H1 (cell line): ENCODE data around the gene SLC5A2. TPM values are rescaled to one million over a fixed set of nuclear protein-coding genes. Genes with fewer than 3 reads are reported as not detected.

ENCODE experiments used
- CTCF ChIA-PET: fragments of 300-600 bp; sonication (Branson Sonifier 250); formaldehyde crosslinking; loops from one replicate; lab custom pipeline; 2021; ENCODE audit not compliant: partially characterized antibody; lab: Charles Lee
- POLR2A ChIA-PET: fragments of 300-600 bp; sonication (Branson Sonifier 250); formaldehyde crosslinking; loops from one replicate; lab custom pipeline; 2021; ENCODE audit warnings: inconsistent platforms; ENCODE audit not compliant: partially characterized antibody; lab: Charles Lee
- DNase-seq, 2 experiments: peaks; one replicate each; pipeline versions ENCODE4 v3.0.0 to v3.0.0-alpha.2; 2010 to 2022; ENCODE audit warnings: low spot score in 2 of 2, low read depth in 1 of 2, mixed read lengths in 1 of 2
- FAIRE-seq: peaks from 2 replicates; lab custom pipeline; 2011; peaks lifted over from hg19 to GRCh38; lab: Jason Lieb, UNC
- H2AFZ ChIP-seq: 2 replicates; pipeline ENCODE4 v1.8.1; 2012; ENCODE audit warnings: low read length, inconsistent platforms
- H2AK5ac ChIP-seq: 2 replicates; pipeline ENCODE4 v1.6.1; 2013; ENCODE audit warnings: low read depth, low read length
- H2BK120ac ChIP-seq: replicated peaks from 2 replicates; pipeline ENCODE3; 2013; ENCODE audit warnings: low read depth, low read length, inconsistent platforms
- H2BK12ac ChIP-seq: 2 replicates; pipeline ENCODE4 v1.6.1; 2013; ENCODE audit warnings: low read depth, low read length
- H2BK15ac ChIP-seq: 2 replicates; pipeline ENCODE4 v1.6.1; 2013; ENCODE audit warnings: low read length
- H2BK20ac ChIP-seq: 2 replicates; pipeline ENCODE4 v1.6.1; 2013; ENCODE audit warnings: low read length
- H2BK5ac ChIP-seq: 2 replicates; pipeline ENCODE4 v1.6.1; 2013; ENCODE audit warnings: low read depth, low read length
- H3K14ac ChIP-seq: 2 replicates; pipeline ENCODE4 v1.6.1; 2013; ENCODE audit warnings: inconsistent platforms; ENCODE audit not compliant: insufficient read length
- H3K18ac ChIP-seq: 2 replicates; pipeline ENCODE4 v1.6.1; 2013; ENCODE audit warnings: low read length; ENCODE audit errors: extremely low read depth
- H3K23ac ChIP-seq: 2 replicates; pipeline ENCODE4 v1.6.1; 2013; ENCODE audit warnings: inconsistent platforms; ENCODE audit not compliant: insufficient read length
- H3K23me2 ChIP-seq: 2 replicates; pipeline ENCODE4 v1.6.1; 2013; ENCODE audit warnings: low read depth, low read length
- H3K27ac ChIP-seq: 2 replicates; pipeline ENCODE4 v1.6.1; 2011; ENCODE audit warnings: low read depth, low read length, inconsistent platforms
- H3K27me3 ChIP-seq, 4 experiments: replicated peaks in 1 of 4; 1 replicate in 1 of 4; 2 replicates in 3 of 4; pipeline versions ENCODE4 v1.6.1 to v1.8.1; 2011 to 2013; ENCODE audit warnings: low read length in 3 of 4, mild to moderate bottlenecking in 3 of 4, inconsistent platforms in 2 of 4, mixed read lengths in 2 of 4, moderate library complexity in 1 of 4; ENCODE audit not compliant: control insufficient read depth in 3 of 4, insufficient read depth in 3 of 4; ENCODE audit errors: extremely low read depth in 1 of 4
- H3K36me3 ChIP-seq, 4 experiments: 2 replicates each; pipeline versions ENCODE4 v1.6.1 to v1.8.1; 2011 to 2013; ENCODE audit warnings: mild to moderate bottlenecking in 4 of 4, low read length in 3 of 4, moderate library complexity in 2 of 4, control low read depth in 1 of 4, inconsistent platforms in 1 of 4; ENCODE audit not compliant: insufficient read depth in 4 of 4, control insufficient read depth in 2 of 4
- H3K4ac ChIP-seq: replicated peaks from 2 replicates; pipeline ENCODE3; 2013; ENCODE audit warnings: low read length, low read depth, mixed read lengths, inconsistent platforms; ENCODE audit not compliant: insufficient read length
- H3K4me1 ChIP-seq, 4 experiments: replicated peaks in 1 of 4; 1 replicate in 1 of 4; 2 replicates in 3 of 4; pipeline versions ENCODE4 v1.6.1 to v1.8.1; 2011 to 2013; ENCODE audit warnings: low read length in 3 of 4, inconsistent platforms in 2 of 4, mixed read lengths in 1 of 4; ENCODE audit not compliant: insufficient read depth in 4 of 4, control insufficient read depth in 3 of 4
- H3K4me2 ChIP-seq, 2 experiments: 2 replicates each; pipeline versions ENCODE4 v1.6.1 to v1.8.1; 2011 to 2013; ENCODE audit warnings: low read depth in 2 of 2, low read length in 2 of 2, control low read depth in 1 of 2, inconsistent platforms in 1 of 2, mild to moderate bottlenecking in 1 of 2; ENCODE audit not compliant: insufficient read depth in 1 of 2
- H3K4me3 ChIP-seq, 4 experiments: fragments of 200-600, 300-600 bp in 1 of 4; sonication (generic), shearing (Covaris generic), sonication (Bioruptor Twin) in 1 of 4; 2 replicates each; pipeline versions ENCODE4 v1.5.1 to v1.8.1; 2011 to 2016; ENCODE audit warnings: low read length in 4 of 4, low read depth in 3 of 4, control low read depth in 2 of 4, inconsistent platforms in 2 of 4, mild to moderate bottlenecking in 2 of 4, mixed read lengths in 1 of 4, moderate library complexity in 1 of 4; ENCODE audit not compliant: insufficient read depth in 2 of 4; ENCODE audit errors: extremely low read depth in 1 of 4
- H3K56ac ChIP-seq: replicated peaks from 2 replicates; pipeline ENCODE3; 2013; ENCODE audit warnings: low read depth, mild to moderate bottlenecking, mixed read lengths, low read length, inconsistent platforms; ENCODE audit not compliant: insufficient read length
- H3K79me1 ChIP-seq: 2 replicates; pipeline ENCODE4 v1.6.1; 2013; ENCODE audit warnings: low read depth, low read length, control low read depth
- H3K79me2 ChIP-seq, 2 experiments: 2 replicates each; pipeline versions ENCODE4 v1.6.1 to v1.8.1; 2012 to 2013; ENCODE audit warnings: low read length in 2 of 2, mild to moderate bottlenecking in 2 of 2, inconsistent platforms in 1 of 2; ENCODE audit not compliant: insufficient read depth in 2 of 2, control insufficient read depth in 1 of 2
- H3K9ac ChIP-seq, 4 experiments: replicated peaks in 1 of 4; 1 replicate in 1 of 4; 2 replicates in 3 of 4; pipeline versions ENCODE4 v1.6.1 to v1.8.1; 2011 to 2013; ENCODE audit warnings: low read depth in 3 of 4, low read length in 3 of 4, control low read depth in 2 of 4, mild to moderate bottlenecking in 2 of 4, moderate library complexity in 2 of 4, inconsistent platforms in 1 of 4; ENCODE audit errors: extremely low read depth in 1 of 4
- H3K9me3 ChIP-seq, 2 experiments: 2 replicates each; pipeline versions ENCODE4 v1.6.1 to v1.8.1; 2012 to 2013; ENCODE audit warnings: mild to moderate bottlenecking in 2 of 2, moderate library complexity in 2 of 2, control low read depth in 1 of 2, inconsistent platforms in 1 of 2, low read depth in 1 of 2, low read length in 1 of 2, mixed read lengths in 1 of 2; ENCODE audit not compliant: insufficient read depth in 2 of 2
- H4K20me1 ChIP-seq, 2 experiments: replicated peaks in 1 of 2; 2 replicates each; pipeline versions ENCODE3 to v1.8.1; 2011 to 2013; ENCODE audit warnings: inconsistent platforms in 2 of 2, low read length in 2 of 2, mild to moderate bottlenecking in 1 of 2; ENCODE audit not compliant: insufficient read depth in 2 of 2, control insufficient read depth in 1 of 2
- H4K5ac ChIP-seq: 2 replicates; pipeline ENCODE4 v1.6.1; 2013; ENCODE audit warnings: low read length, low read depth, mixed read lengths, inconsistent platforms; ENCODE audit not compliant: insufficient read length
- H4K8ac ChIP-seq: 2 replicates; pipeline ENCODE4 v1.8.0; 2013; ENCODE audit warnings: mild to moderate bottlenecking, moderate library complexity, low read length, inconsistent platforms; ENCODE audit not compliant: insufficient read depth; ENCODE audit errors: extremely low read depth
- H4K91ac ChIP-seq: replicated peaks from 2 replicates; pipeline ENCODE3; 2013; ENCODE audit warnings: low read length, mixed read lengths, inconsistent platforms; ENCODE audit not compliant: insufficient read length
- FOSL1 ChIP-seq: IDR thresholded peaks from 2 replicates; pipeline ENCODE4 v1.6.1; 2011; ENCODE audit warnings: mild to moderate bottlenecking, low read depth, low read length, moderate library complexity; ENCODE audit not compliant: insufficient read depth
- KDM1A ChIP-seq: fragments of 200-600, 300-600 bp; sonication (generic); IDR thresholded peaks from 2 replicates; pipeline ENCODE4 v1.7.1; 2016; ENCODE audit warnings: mild to moderate bottlenecking, low read length, borderline replicate concordance
- MAFK ChIP-seq: IDR thresholded peaks from 2 replicates; pipeline ENCODE4 v1.6.1; 2012; ENCODE audit warnings: low read depth, mild to moderate bottlenecking, improper control_type of control experiment, low read length
- PHF8 ChIP-seq: fragments of 200-600 bp; sonication (generic); conservative IDR thresholded peaks from 2 replicates; pipeline ENCODE4 v1.7.1; 2012; ENCODE audit warnings: low read depth, mild to moderate bottlenecking, inconsistent platforms, low read length, moderate library complexity
- RAD21 ChIP-seq, 2 experiments: IDR thresholded peaks in 1 of 2; conservative IDR thresholded peaks in 1 of 2; 2 replicates each; pipeline ENCODE4 v1.6.1; 2011; ENCODE audit warnings: low read depth in 2 of 2, low read length in 2 of 2, improper control_type of control experiment in 1 of 2, inconsistent platforms in 1 of 2, mild to moderate bottlenecking in 1 of 2, moderate library complexity in 1 of 2
- RBBP5 ChIP-seq: IDR thresholded peaks from 2 replicates; pipeline ENCODE4 v1.7.1; 2012; ENCODE audit warnings: low read depth, mild to moderate bottlenecking, inconsistent platforms, low read length, moderate library complexity, borderline replicate concordance
- RFX5 ChIP-seq: IDR thresholded peaks from 2 replicates; pipeline ENCODE4 v1.6.1; 2011; ENCODE audit warnings: low read depth, low read length, improper control_type of control experiment, borderline replicate concordance
- SRF ChIP-seq: IDR thresholded peaks from 2 replicates; pipeline ENCODE4 v1.6.1; 2011; ENCODE audit warnings: mild to moderate bottlenecking, low read depth, low read length, moderate library complexity
- WGBS, 2 experiments: shearing (Covaris generic) in 1 of 2; methylation state at CpG; one replicate each; pipeline versions ENCODE4 v1.1.6 to v1.1.7; 2013 to 2015; ENCODE audit warnings: low lambda C conversion rate in 2 of 2, mixed read lengths in 2 of 2, inconsistent platforms in 1 of 2, low coverage in 1 of 2, missing lambda C conversion rate in 1 of 2; ENCODE audit not compliant: insufficient replicate concordance in 2 of 2, insufficient coverage in 1 of 2, insufficient read length in 1 of 2; ENCODE audit errors: extremely low coverage in 1 of 2, missing lambda C conversion rate in 1 of 2; 5-methylcytosine and 5-hydroxymethylcytosine counted together
- polyA plus RNA-seq, 7 experiments: library from polyadenylated mRNA; depleted of rRNA in 3 of 7; stranded (reverse) in 5 of 7; unstranded in 2 of 7; fragments of >200 nt in 5 of 7; fragments of 200-250 nt in 2 of 7; gene quantifications; 1 replicate in 5 of 7; 2 replicates in 1 of 7; 4 replicates in 1 of 7; pipeline versions ENCODE4 v1.2.1 to v1.2.3, GENCODE V29; 2011 to 2013; ENCODE audit warnings: missing spikeins in 2 of 7, mixed read lengths in 2 of 7
- total RNA-seq: library from RNA; stranded (reverse); fragmentation: NEBNext Ultra II Directional; extraction: Animal tissue kit (Norgen Biotek cat#: 25700); gene quantifications from 2 replicates; pipeline ENCODE4 v1.2.1, GENCODE V29; 2021

Gene SLC5A2
- total and polyA plus RNA-seq, 2 of the 8 experiments (the other 6 are each of a cell fraction or from before 2014, with no cell fraction given) = 0.56 to 4.4 TPM

- peaks cover 8% of the 10 kb centered on the region for H3K79me1 ChIP-seq
- peaks cover 8 to 31% (median 16%) of the 10 kb centered on the region in 4 experiments for H3K4me1 ChIP-seq
- no peak overlapping the region for H2AK5ac ChIP-seq
- POLR2A ChIA-PET = interaction anchor here (0.6 to 1.3 kb wide), 4 partner anchors 186 to 1650 kb away, joined by 3 read pairs; partner anchors contain the start of gene ZNF267
- no peak overlapping the region for H3K4me3 ChIP-seq
- H3K56ac ChIP-seq = no peak overlapping the region
- TF ChIP-seq PHF8 = no peak
- TF ChIP-seq RBBP5 = no peak
- TF ChIP-seq KDM1A = no peak
- no peak for TF ChIP-seq FOSL1
- TF ChIP-seq MAFK = peak; percentile 70
- no peak for TF ChIP-seq RFX5
- TF ChIP-seq RAD21 (IDR thresholded peaks at IDR 0.05 in 1 of 2, conservative IDR thresholded peaks at IDR 0.05 in 1 of 2; ENCODE audit: low read depth in 2 of 2, low read length in 2 of 2) = no peak
- TF ChIP-seq SRF = no peak
- peak overlapping the region; percentile 9 to 27; a peak in 1 of 4 replicates for H3K4me2 ChIP-seq
- peaks cover 14 to 30% of the 10 kb centered on the region in 2 experiments for H4K20me1 ChIP-seq
- H2BK5ac ChIP-seq = peak overlapping the region; percentile 79
- 0 out of 2 replicates have a peak overlapping the region, but pooled peaks have one; percentile 90 for H2BK15ac ChIP-seq
- H2BK12ac ChIP-seq = peak overlapping the region; percentile 56; the same call in 1 of the 2 replicates
- H3K23me2 ChIP-seq = peaks cover 6% of the 10 kb centered on the region; the same call in 1 of the 2 replicates
- no peak overlapping the region for H3K27ac ChIP-seq
- H3K18ac ChIP-seq = peak overlapping the region; percentile 48; the same call in 1 of the 2 replicates
- H3K9me3 ChIP-seq = no peaks in the 10 kb centered on the region
- H3K79me2 ChIP-seq = peaks cover 0 to 28% of the 10 kb centered on the region in 2 experiments; a peak in 2 of 4 replicates
- H3K4ac ChIP-seq = no peak overlapping the region
- H3K36me3 ChIP-seq = no peaks in the 10 kb centered on the region
- no peak overlapping the region for H4K91ac ChIP-seq
- WGBS, 2 experiments = 68% methylated on average over 19 of the region's 20 CpGs; no CpG with 5 or more reads in 1 of the 2 experiments
- H2BK20ac ChIP-seq = 0 out of 2 replicates have a peak overlapping the region, but pooled peaks have one; percentile 21
- H3K14ac ChIP-seq = no peak overlapping the region
- H2BK120ac ChIP-seq = no peak overlapping the region
- no peak for DNase-seq
- no peak overlapping the region for H3K9ac ChIP-seq
- no peaks in the 10 kb centered on the region for H3K27me3 ChIP-seq
- H4K5ac ChIP-seq = no peak overlapping the region
- CTCF ChIA-PET = interaction anchor here (0.6 to 2.8 kb wide), 6 partner anchors 7 to 500 kb away, joined by 3 to 32 read pairs (median 3); partner anchors contain the start of gene ZNF843
- H3K23ac ChIP-seq = no peak overlapping the region
- no peak overlapping the region for H4K8ac ChIP-seq
- FAIRE-seq = no peak
- H2AFZ ChIP-seq = no peak overlapping the region
These were observed 29.4 kb upstream of the SLC5A2 start for GRCh38 chr16:31453255-31454204.
